ENCODE data around the gene VMAC. TPM values are rescaled to one million over a fixed set of nuclear protein-coding genes. Genes with fewer than 3 reads are reported as not detected.

Gene VMAC
- total and polyA plus RNA-seq, 2 of the 13 experiments (the other 11 are each of a cell fraction or from before 2014, with no cell fraction given), result 2.4 TPM

GRCh38 chr19:5880604-5881078 lies 24.0 kb upstream of the VMAC start (continued):
- TF ChIP-seq CERS6 (CRISPR knock-in tag; IDR thresholded peaks at IDR 0.05), result no peak
- TF ChIP-seq LBX2 (CRISPR knock-in tag; IDR thresholded peaks at IDR 0.05; ENCODE audit: borderline replicate concordance), result no peak
- no peak for TF ChIP-seq ZNF337 (CRISPR knock-in tag; IDR thresholded peaks at IDR 0.05; ENCODE audit: borderline replicate concordance, low read depth)
- TF ChIP-seq TFAP4 (IDR thresholded peaks at IDR 0.05; ENCODE audit: borderline replicate concordance, low read depth), result peak; percentile 70
- TF ChIP-seq TAF15 (IDR thresholded peaks at IDR 0.05; ENCODE audit: low read depth, low read length, poor library complexity, severe bottlenecking), result no peak
- TF ChIP-seq BORCS8-MEF2B (CRISPR knock-in tag; IDR thresholded peaks at IDR 0.05), result no peak; the same call in 1 of the 2 replicates
- TF ChIP-seq MED1 (CRISPR knock-in tag; IDR thresholded peaks at IDR 0.05), result peak; percentile 93
- no peak for TF ChIP-seq NFRKB (IDR thresholded peaks at IDR 0.05)
- TF ChIP-seq ZBTB38 (CRISPR knock-in tag; IDR thresholded peaks at IDR 0.05), result peak; percentile 83; the same call in 1 of the 2 replicates
- TF ChIP-seq FUBP1 (CRISPR knock-in tag; IDR thresholded peaks at IDR 0.05; ENCODE audit: borderline replicate concordance), result no peak
- peak; percentile 85 for TF ChIP-seq ZNF740 (CRISPR knock-in tag; IDR thresholded peaks at IDR 0.05)
- TF ChIP-seq NFYC (CRISPR knock-in tag; IDR thresholded peaks at IDR 0.05), result no peak
- no peak for TF ChIP-seq ZNF549 (CRISPR knock-in tag; IDR thresholded peaks at IDR 0.05)
- TF ChIP-seq ZNF512 (CRISPR knock-in tag; IDR thresholded peaks at IDR 0.05), result no peak
- peak; percentile 77 for TF ChIP-seq HIVEP1 (CRISPR knock-in tag; IDR thresholded peaks at IDR 0.05)
- no peak for TF ChIP-seq ZNF597 (CRISPR knock-in tag; IDR thresholded peaks at IDR 0.05)
- peak; percentile 55; the same call in 1 of the 2 replicates for TF ChIP-seq ZBTB42 (CRISPR knock-in tag; IDR thresholded peaks at IDR 0.05)
- 0 out of 2 replicates have a peak, but pooled peaks have one; percentile 82 for TF ChIP-seq TP53 (CRISPR knock-in tag; conservative IDR thresholded peaks at IDR 0.05)
- no peak for TF ChIP-seq RBAK (CRISPR knock-in tag; IDR thresholded peaks at IDR 0.05)
- TF ChIP-seq NFIB (CRISPR knock-in tag; IDR thresholded peaks at IDR 0.05; ENCODE audit: borderline replicate concordance), result no peak
- no peak for TF ChIP-seq GRHL1 (CRISPR knock-in tag; conservative IDR thresholded peaks at IDR 0.05)
- TF ChIP-seq ZNF792 (CRISPR knock-in tag; IDR thresholded peaks at IDR 0.05), result no peak; the same call in 1 of the 2 replicates
